Cardiac muscle cell (in vitro differentiated cells and primary cell): ENCODE measurements around the gene CRISP1. TPM values are rescaled to one million over a fixed set of nuclear protein-coding genes. Genes with fewer than 3 reads are reported as not detected.

Experiments
- DNase-seq, 2 donors: peaks; one replicate each; pipeline versions ENCODE4 v3.0.0 to v3.0.0-alpha.2; 2010 to 2017; ENCODE audit warnings: low read depth in 1 of 2, low spot score in 1 of 2
- H3K27ac ChIP-seq: fragments of 200-600 bp; sonication (generic); 2 replicates; pipeline ENCODE4 v1.5.1; 2016
- H3K27me3 ChIP-seq: fragments of 200-600 bp; sonication (generic); 2 replicates; pipeline ENCODE4 v1.6.0; 2016; ENCODE audit warnings: control low read depth
- H3K36me3 ChIP-seq: fragments of 200-600 bp; sonication (generic); 2 replicates; pipeline ENCODE4 v1.5.1; 2016; ENCODE audit warnings: control low read depth
- H3K4me1 ChIP-seq: fragments of 200-600 bp; sonication (generic); 2 replicates; pipeline ENCODE4 v1.8.1; 2017; ENCODE audit warnings: low read depth, mild to moderate bottlenecking, mixed run types
- H3K4me3 ChIP-seq: fragments of 200-600 bp; sonication (generic); 2 replicates; pipeline ENCODE4 v1.5.1; 2016; ENCODE audit warnings: mild to moderate bottlenecking
- H3K9me3 ChIP-seq: fragments of 200-600 bp; sonication (generic); 2 replicates; pipeline ENCODE4 v1.5.1; 2017; ENCODE audit warnings: low read depth, mild to moderate bottlenecking, control low read depth
- CTCF ChIP-seq: IDR thresholded peaks from 2 replicates; pipeline ENCODE4 v1.5.1; 2012; ENCODE audit warnings: low read depth, mild to moderate bottlenecking, low read length
- polyA plus RNA-seq: library from polyadenylated mRNA; unstranded; fragments of >200 nt; fragmentation: Nextera tagmentation; extraction: Ambion mirVana; gene quantifications from 2 replicates; pipeline ENCODE4 v1.2.1, GENCODE V29; 2016
- total RNA-seq: library from RNA; depleted of rRNA; stranded (reverse); fragments of >200 nt; gene quantifications from 2 replicates; pipeline ENCODE4 v1.2.3, GENCODE V29; 2016

Gene CRISP1
- total and polyA plus RNA-seq, 2 experiments from 2014 or later: not detected

- Histone ChIP-seq H3K27ac (no peak overlapping the region), H3K9me3 (no peaks in the 10 kb centered on the region), H3K27me3 (no peaks in the 10 kb centered on the region), H3K4me3 (no peak overlapping the region), H3K36me3 (no peaks in the 10 kb centered on the region), H3K4me1 (no peaks in the 10 kb centered on the region)
- no peak for TF ChIP-seq CTCF
- DNase-seq: no peak
Measured at GRCh38 chr6:49855221-49855620, 11.1 kb downstream of the CRISP1 start.

- Histone ChIP-seq H3K4me3 (no peak overlapping the region), H3K27ac (no peak overlapping the region), H3K4me1 (no peaks in the 10 kb centered on the region), H3K27me3 (no peaks in the 10 kb centered on the region), H3K36me3 (no peaks in the 10 kb centered on the region), H3K9me3 (no peaks in the 10 kb centered on the region)
- no peak for TF ChIP-seq CTCF
- no peak for DNase-seq
Measured at GRCh38 chr6:49852975-49853374, 13.4 kb downstream of the CRISP1 start.

GRCh38 chr6:49849213-49849907, 17.0 kb downstream of the CRISP1 start:
- Histone ChIP-seq H3K4me3 (no peak overlapping the region), H3K27me3 (no peaks in the 10 kb centered on the region), H3K27ac (no peak overlapping the region), H3K36me3 (no peaks in the 10 kb centered on the region), H3K9me3 (no peaks in the 10 kb centered on the region), H3K4me1 (no peaks in the 10 kb centered on the region)
- peak; percentile 43 for TF ChIP-seq CTCF
- DNase-seq: peak; percentile 67 to 83

GRCh38 chr6:49847673-49848072, 18.7 kb downstream of the CRISP1 start:
- no peaks in the 10 kb centered on the region for H3K36me3 ChIP-seq
- H3K4me1 ChIP-seq: no peaks in the 10 kb centered on the region
- DNase-seq: no peak
- no peaks in the 10 kb centered on the region for H3K9me3 ChIP-seq
- H3K27ac ChIP-seq: no peak overlapping the region
- no peaks in the 10 kb centered on the region for H3K27me3 ChIP-seq
- no peak for TF ChIP-seq CTCF
- no peak overlapping the region for H3K4me3 ChIP-seq

- H3K36me3 ChIP-seq: no peaks in the 10 kb centered on the region
- no peak for DNase-seq
- H3K27me3 ChIP-seq: no peaks in the 10 kb centered on the region
- no peak overlapping the region for H3K4me3 ChIP-seq
- no peaks in the 10 kb centered on the region for H3K9me3 ChIP-seq
- H3K4me1 ChIP-seq: no peaks in the 10 kb centered on the region
- no peak overlapping the region for H3K27ac ChIP-seq
- no peak for TF ChIP-seq CTCF
Measured at GRCh38 chr6:49847014-49847413, 19.3 kb downstream of the CRISP1 start.
